ENCODE measurements around the gene SF3A2. TPM values are rescaled to one million over a fixed set of nuclear protein-coding genes. Genes with fewer than 3 reads are reported as not detected.

Gene SF3A2
- total and polyA plus RNA-seq, 2 experiments from 2014 or later, result 67.7 to 128 TPM

MicroRNA genes within 50 kb of the gene (microRNA counts, 767-probe panel; counts per million panel counts)
- microRNA hsa-miR-1227, result not detected

Small RNA genes within 50 kb of the gene (microRNA-seq; reads per million reads assigned to microRNA genes)
- gene MIR1227 (2.4 reads per million, percentile 5 among the genes with 10 or more reads in this experiment), gene MIR4321 (not detected)

Small RNA genes within 50 kb of the gene (small RNA-seq; reads per million reads assigned to genes)
- not detected for gene MIR1227 (ENCODE audit: low replicate concordance)

Other genes starting within 250 kb of the SF3A2 start
- 106 and 130 TPM in 2 replicates for gene BTBD2, start 221.1 kb upstream of the SF3A2 start, total RNA-seq (2014; rRNA removed; shearing (Covaris generic))
- gene BTBD2, start 221.1 kb upstream of the SF3A2 start, polyA plus RNA-seq (2016; fragmentation: Nextera tagmentation; extraction: Ambion mirVana), result 23.8 and 27.2 TPM in 2 replicates
- gene MKNK2, start 185.6 kb upstream of the SF3A2 start, total RNA-seq (2014; rRNA removed; shearing (Covaris generic)), result 123 and 159 TPM in 2 replicates
- gene MKNK2, start 185.6 kb upstream of the SF3A2 start, polyA plus RNA-seq (2016; fragmentation: Nextera tagmentation; extraction: Ambion mirVana), result 71.0 and 106 TPM in 2 replicates
- gene MOB3A, start 140.5 kb upstream of the SF3A2 start, total RNA-seq (2014; rRNA removed; shearing (Covaris generic)), result 5.9 and 9.4 TPM in 2 replicates
- gene MOB3A, start 140.5 kb upstream of the SF3A2 start, polyA plus RNA-seq (2016; fragmentation: Nextera tagmentation; extraction: Ambion mirVana), result 2.9 TPM in 2 replicates
- gene IZUMO4, start 139.9 kb upstream of the SF3A2 start, total RNA-seq (2014; rRNA removed; shearing (Covaris generic)), result 2.2 and 2.6 TPM in 2 replicates
- gene IZUMO4, start 139.9 kb upstream of the SF3A2 start, polyA plus RNA-seq (2016; fragmentation: Nextera tagmentation; extraction: Ambion mirVana), result 0.57 and 0.82 TPM in 2 replicates
- gene AP3D1, start 85.3 kb upstream of the SF3A2 start, total RNA-seq (2014; rRNA removed; shearing (Covaris generic)), result 205 and 236 TPM in 2 replicates
- 101 and 117 TPM in 2 replicates for gene AP3D1, start 85.3 kb upstream of the SF3A2 start, polyA plus RNA-seq (2016; fragmentation: Nextera tagmentation; extraction: Ambion mirVana)
- 23.4 and 40.6 TPM in 2 replicates for gene DOT1L, start 72.9 kb upstream of the SF3A2 start, total RNA-seq (2014; rRNA removed; shearing (Covaris generic))
- gene DOT1L, start 72.9 kb upstream of the SF3A2 start, polyA plus RNA-seq (2016; fragmentation: Nextera tagmentation; extraction: Ambion mirVana), result 25.5 and 31.0 TPM in 2 replicates
- 175 and 210 TPM in 2 replicates for gene PLEKHJ1, start 495 bp upstream of the SF3A2 start, total RNA-seq (2014; rRNA removed; shearing (Covaris generic))
- 142 and 146 TPM in 2 replicates for gene PLEKHJ1, start 495 bp upstream of the SF3A2 start, polyA plus RNA-seq (2016; fragmentation: Nextera tagmentation; extraction: Ambion mirVana)
- gene AMH, start 12.5 kb downstream of the SF3A2 start, total RNA-seq (2014; rRNA removed; shearing (Covaris generic)), result 2.6 and 6.8 TPM in 2 replicates
- gene AMH, start 12.5 kb downstream of the SF3A2 start, polyA plus RNA-seq (2016; fragmentation: Nextera tagmentation; extraction: Ambion mirVana), result 1.4 and 1.9 TPM in 2 replicates
- 2.4 and 4.5 TPM in 2 replicates for gene JSRP1, start 19.6 kb downstream of the SF3A2 start, total RNA-seq (2014; rRNA removed; shearing (Covaris generic))
- 3.1 and 3.7 TPM in 2 replicates for gene JSRP1, start 19.6 kb downstream of the SF3A2 start, polyA plus RNA-seq (2016; fragmentation: Nextera tagmentation; extraction: Ambion mirVana)
- not detected in 2 replicates for gene PEAK3, start 45.4 kb downstream of the SF3A2 start, total RNA-seq (2014; rRNA removed; shearing (Covaris generic))
- not detected in 2 replicates for gene PEAK3, start 45.4 kb downstream of the SF3A2 start, polyA plus RNA-seq (2016; fragmentation: Nextera tagmentation; extraction: Ambion mirVana)
- gene LINGO3, start 71.3 kb downstream of the SF3A2 start, total RNA-seq (2014; rRNA removed; shearing (Covaris generic)), result 0.45 and 1.9 TPM in 2 replicates
- gene LINGO3, start 71.3 kb downstream of the SF3A2 start, polyA plus RNA-seq (2016; fragmentation: Nextera tagmentation; extraction: Ambion mirVana), result 0.29 and 0.40 TPM in 2 replicates
- gene LSM7, start 91.8 kb downstream of the SF3A2 start, total RNA-seq (2014; rRNA removed; shearing (Covaris generic)), result 197 and 299 TPM in 2 replicates
- 409 and 434 TPM in 2 replicates for gene LSM7, start 91.8 kb downstream of the SF3A2 start, polyA plus RNA-seq (2016; fragmentation: Nextera tagmentation; extraction: Ambion mirVana)
- gene SPPL2B, start 91.9 kb downstream of the SF3A2 start, total RNA-seq (2014; rRNA removed; shearing (Covaris generic)), result 51.0 and 53.3 TPM in 2 replicates
- gene SPPL2B, start 91.9 kb downstream of the SF3A2 start, polyA plus RNA-seq (2016; fragmentation: Nextera tagmentation; extraction: Ambion mirVana), result 21.1 and 23.5 TPM in 2 replicates
- 0.16 and 0.28 TPM in 2 replicates for gene TMPRSS9, start 123.4 kb downstream of the SF3A2 start, total RNA-seq (2014; rRNA removed; shearing (Covaris generic))
- 0.05 and 0.38 TPM in 2 replicates for gene TMPRSS9, start 123.4 kb downstream of the SF3A2 start, polyA plus RNA-seq (2016; fragmentation: Nextera tagmentation; extraction: Ambion mirVana)
- 118 and 140 TPM in 2 replicates for gene TIMM13, start 190.8 kb downstream of the SF3A2 start, total RNA-seq (2014; rRNA removed; shearing (Covaris generic))
- gene TIMM13, start 190.8 kb downstream of the SF3A2 start, polyA plus RNA-seq (2016; fragmentation: Nextera tagmentation; extraction: Ambion mirVana), result 347 TPM in 2 replicates
- gene LMNB2, start 220.1 kb downstream of the SF3A2 start, total RNA-seq (2014; rRNA removed; shearing (Covaris generic)), result 190 and 255 TPM in 2 replicates
- gene LMNB2, start 220.1 kb downstream of the SF3A2 start, polyA plus RNA-seq (2016; fragmentation: Nextera tagmentation; extraction: Ambion mirVana), result 40.1 and 40.9 TPM in 2 replicates
- 12.3 and 15.2 TPM in 2 replicates for gene GADD45B, start 239.3 kb downstream of the SF3A2 start, total RNA-seq (2014; rRNA removed; shearing (Covaris generic))
- 15.8 and 16.6 TPM in 2 replicates for gene GADD45B, start 239.3 kb downstream of the SF3A2 start, polyA plus RNA-seq (2016; fragmentation: Nextera tagmentation; extraction: Ambion mirVana)

Measured in GM23338 (cell line).